CD4-positive, alpha-beta T cell treated with Interleukin-2 at 100 ng/mL for 4 hours (primary cell): Measurements from ENCODE around the gene NFKBIB.
"Not testable (repeated sequence)": the region's sequence is repeated elsewhere in the genome, so short reads cannot be mapped to it uniquely, and the experiment has no call there.

Experiments used
- DNase-seq: peaks from one replicate; pipeline ENCODE4 v3.0.0-alpha.2; 2020; ENCODE audit warnings: low spot score

NFKBIB gene, protein sequence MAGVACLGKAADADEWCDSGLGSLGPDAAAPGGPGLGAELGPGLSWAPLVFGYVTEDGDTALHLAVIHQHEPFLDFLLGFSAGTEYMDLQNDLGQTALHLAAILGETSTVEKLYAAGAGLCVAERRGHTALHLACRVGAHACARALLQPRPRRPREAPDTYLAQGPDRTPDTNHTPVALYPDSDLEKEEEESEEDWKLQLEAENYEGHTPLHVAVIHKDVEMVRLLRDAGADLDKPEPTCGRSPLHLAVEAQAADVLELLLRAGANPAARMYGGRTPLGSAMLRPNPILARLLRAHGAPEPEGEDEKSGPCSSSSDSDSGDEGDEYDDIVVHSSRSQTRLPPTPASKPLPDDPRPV

DNA sequence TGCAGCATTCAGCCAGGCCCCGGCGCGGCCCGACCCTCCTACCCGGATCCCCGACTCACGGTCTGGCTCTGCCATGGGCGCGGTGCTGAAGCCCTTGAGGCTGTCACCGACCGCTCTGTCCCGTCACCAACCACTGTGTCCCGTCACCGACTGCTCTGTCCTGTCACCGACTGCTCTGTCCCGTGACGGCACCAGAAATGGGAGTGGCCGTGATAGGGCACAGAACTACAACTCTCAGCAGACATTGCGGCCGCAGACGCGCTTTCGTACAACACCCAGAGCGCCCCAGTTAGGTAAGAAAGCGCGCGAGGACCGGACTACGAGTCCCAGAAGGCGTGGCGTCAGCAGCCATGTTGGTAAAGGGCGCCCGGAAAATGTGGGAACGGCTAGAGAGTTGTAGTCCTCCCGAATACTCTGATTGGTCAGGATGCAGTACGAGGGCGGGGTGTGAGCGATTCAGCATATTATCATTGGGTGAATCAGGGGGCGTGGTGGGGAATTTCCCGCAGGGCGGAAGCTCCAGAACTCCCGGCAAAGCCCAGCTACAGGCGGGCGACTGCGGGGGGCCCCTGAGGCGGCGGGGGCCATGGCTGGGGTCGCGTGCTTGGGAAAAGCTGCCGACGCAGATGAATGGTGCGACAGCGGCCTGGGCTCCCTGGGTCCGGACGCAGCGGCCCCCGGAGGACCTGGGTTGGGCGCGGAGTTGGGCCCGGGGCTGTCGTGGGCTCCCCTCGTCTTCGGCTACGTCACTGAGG is at the start of gene NFKBIB, which contains the start of gene SIRT2:
NFKBIB (plus strand) TSS at position 523 of the 755 bp plus-strand sequence; CDS start at position 587, 64 bp downstream.
SIRT2 (minus strand) TSS at position 172 of the 755 bp plus-strand sequence; CDS start at position 75, 97 bp downstream.
- peak; percentile 100 for DNase-seq

DNA sequence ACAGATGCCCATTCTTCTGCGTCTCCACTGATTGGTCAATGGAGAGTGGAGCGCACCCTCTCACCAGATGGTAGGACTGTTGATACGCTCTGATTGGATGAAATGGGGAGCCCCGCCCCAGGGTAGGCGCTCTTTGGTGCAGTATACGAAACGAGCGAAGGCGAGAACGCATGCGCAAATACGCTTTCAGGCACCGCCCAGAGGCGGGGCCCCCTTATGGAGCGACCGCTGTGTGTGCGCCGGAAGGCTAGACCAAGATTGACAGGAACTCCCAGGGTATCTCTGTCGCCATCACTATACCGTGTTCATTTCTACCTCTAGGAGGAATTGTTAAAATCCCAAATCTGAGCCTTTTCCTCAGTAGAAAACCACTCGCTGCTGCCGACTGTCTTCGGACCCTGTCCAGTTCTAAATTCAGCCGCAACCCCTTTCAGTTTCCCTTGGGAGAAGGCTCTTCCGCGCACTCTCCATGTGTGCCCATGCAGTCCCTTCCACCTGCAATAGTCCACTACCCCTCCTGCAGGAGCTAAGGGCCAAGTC is 49.3 kb upstream of the NFKBIB start:
- DNase-seq, result no peak

GRCh38 chr19:38850976-38851621 is 48.7 kb upstream of the NFKBIB start:
- no peak for DNase-seq

GRCh38 chr19:38851622-38852230 is 48.0 kb upstream of the NFKBIB start:
- DNase-seq, result peak; percentile 88

DNA sequence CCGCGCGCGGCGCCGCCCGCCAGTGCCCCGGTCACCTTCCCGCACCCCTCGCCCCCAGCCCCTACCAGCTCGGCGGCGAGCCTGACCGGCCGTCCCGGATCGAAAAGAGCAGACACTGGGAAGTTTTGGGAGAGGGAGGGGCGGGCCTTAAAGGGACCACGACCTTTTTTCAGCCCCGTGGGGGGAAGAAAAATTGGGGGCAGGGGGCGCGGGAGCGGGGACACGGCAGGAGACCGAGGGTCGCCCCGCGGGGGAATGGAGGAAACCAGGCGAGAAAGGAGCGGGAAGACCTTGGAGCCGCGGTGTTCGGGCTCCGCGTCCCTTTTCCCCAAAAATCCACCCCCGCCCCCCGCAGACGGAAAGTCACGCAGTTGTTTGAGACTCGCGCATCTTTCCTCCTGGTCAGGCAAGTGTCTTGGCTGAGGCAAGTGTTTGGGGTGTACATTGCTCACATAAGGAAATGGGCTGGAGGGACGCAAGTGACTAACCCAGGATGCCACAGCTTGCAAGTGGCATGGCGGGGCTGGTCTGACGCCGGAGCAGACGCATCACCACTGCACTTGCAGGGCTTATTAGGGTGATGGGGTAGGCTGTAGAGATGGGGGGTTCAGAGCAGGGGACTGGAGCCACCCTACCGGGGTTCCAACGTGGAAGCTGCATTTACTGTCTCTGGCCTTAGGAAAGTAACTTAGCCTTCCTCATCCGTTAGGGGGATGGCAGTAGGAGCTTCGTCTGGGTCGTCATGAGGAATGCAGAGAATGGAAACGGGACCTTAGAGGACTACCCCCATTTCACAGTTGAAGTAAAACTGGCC is 47.3 kb upstream of the NFKBIB start:
- DNase-seq, result peak; percentile 79

GRCh38 chr19:38853214-38853613 is 46.6 kb upstream of the NFKBIB start:
- no peak for DNase-seq

DNA sequence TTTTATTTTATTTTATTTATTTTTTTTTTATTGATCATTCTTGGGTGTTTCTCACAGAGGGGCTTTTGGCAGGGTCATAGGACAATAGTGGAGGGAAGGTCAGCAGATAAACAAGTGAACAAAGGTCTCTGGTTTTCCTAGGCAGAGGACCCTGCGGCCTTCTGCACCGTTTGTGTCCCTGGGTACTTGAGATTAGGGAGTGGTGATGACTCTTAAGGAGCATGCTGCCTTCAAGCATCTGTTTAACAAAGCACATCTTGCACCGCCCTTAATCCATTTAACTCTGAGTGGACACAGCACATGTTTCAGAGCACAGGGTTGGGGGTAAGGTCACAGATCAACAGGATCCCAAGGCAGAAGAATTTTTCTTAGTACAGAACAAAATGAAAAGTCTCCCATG is 44.8 kb upstream of the NFKBIB start:
- not testable (repeated sequence) for DNase-seq

DNA sequence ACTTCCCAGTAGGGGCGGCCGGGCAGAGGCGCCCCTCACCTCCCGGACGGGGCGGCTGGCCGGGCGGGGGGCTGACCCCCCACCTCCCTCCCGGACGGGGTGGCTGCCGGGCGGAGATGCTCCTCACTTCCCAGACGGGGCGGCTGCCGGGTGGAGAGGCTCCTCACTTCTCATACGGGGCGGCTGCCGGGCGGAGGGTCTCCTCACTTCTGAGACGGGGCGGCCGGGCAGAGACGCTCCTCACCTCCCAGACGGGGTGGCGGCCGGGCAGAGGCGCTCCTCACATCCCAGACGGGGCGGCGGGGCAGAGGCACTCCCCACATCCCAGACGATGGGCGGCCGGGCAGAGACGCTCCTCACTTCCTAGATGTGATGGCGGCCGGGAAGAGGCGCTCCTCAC is 44.0 kb upstream of the NFKBIB start:
- DNase-seq, result not testable (repeated sequence)

DNA sequence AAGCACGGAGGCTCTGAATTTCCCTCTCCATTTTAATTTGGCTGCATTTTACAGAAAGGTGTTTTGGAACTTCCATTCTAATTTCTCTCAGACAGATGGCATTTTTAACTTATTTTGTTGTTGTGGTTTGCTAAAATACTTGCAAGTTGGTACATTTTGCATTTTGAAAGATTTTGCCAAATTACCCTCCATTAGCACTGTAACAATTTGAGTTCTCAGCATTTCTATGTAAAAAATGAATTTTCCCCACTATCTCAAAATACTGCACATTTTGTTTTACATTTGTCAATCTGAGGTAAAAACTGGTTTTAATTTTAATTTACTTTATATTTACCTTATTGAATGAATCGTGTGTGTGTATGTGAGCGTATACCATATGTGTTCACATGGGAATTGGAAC is 43.0 kb upstream of the NFKBIB start:
- DNase-seq, result no peak

DNA sequence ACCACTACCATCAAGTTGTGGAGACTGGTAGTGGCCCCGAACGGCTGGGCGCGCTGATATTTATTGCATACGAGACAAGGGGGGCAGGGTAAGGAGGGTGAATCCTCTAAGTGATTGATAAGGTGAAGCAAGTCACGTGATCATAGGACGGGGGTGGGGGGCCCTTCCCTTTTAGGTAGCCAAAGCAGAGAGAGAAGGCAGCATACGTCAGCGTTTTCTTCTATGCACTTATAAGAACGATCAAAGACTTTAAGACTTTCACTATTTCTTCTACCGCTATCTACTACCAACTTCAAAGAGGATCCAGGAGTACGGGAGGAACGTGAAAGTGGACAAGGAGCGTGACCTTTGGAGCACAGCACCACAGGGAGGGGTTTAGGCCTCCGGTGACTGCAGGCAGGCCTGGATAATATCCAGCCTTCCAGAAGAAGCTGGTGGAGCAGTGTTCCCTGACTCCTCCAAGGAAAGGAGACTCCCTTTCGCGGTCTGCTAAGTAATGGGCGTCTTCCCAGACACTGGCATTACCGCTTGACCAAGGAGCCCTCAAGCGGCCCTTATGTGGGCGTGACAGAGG is 40.1 kb upstream of the NFKBIB start:
- not testable (repeated sequence) for DNase-seq

- no peak for DNase-seq
Observed at GRCh38 chr19:38861368-38861767, 38.4 kb upstream of the NFKBIB start.

- DNase-seq, result no peak
Observed at GRCh38 chr19:38862321-38863059, 37.3 kb upstream of the NFKBIB start.

DNA sequence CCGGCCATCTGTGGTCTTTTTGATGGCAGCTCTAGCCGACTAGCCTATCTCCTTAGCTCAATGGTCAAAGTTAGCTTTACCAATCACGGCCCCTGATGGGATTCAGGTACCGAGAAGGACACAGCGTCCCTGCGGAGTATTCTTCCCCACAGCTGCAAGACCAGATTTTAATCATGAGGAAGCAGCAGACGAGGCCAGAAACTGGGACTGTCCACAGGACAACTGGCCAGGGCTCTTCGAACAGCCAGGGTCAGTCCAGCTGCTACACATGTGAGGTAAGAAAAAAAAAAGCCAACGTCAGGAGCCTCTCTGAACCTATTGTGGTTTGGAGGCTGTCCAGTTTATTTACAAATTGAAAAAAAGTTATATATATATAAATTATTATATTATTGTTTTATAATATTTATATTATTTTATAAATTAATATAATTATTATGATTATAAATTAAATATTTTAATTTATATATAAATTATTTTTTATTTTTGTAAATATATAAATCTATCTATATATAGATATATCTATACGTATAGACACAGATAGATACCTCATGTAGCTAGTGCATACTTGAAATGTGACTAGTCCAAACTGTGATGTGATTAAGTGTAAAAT is 32.5 kb upstream of the NFKBIB start:
- no peak for DNase-seq

- no peak for DNase-seq
Observed at GRCh38 chr19:38868551-38868950, 31.2 kb upstream of the NFKBIB start.

DNA sequence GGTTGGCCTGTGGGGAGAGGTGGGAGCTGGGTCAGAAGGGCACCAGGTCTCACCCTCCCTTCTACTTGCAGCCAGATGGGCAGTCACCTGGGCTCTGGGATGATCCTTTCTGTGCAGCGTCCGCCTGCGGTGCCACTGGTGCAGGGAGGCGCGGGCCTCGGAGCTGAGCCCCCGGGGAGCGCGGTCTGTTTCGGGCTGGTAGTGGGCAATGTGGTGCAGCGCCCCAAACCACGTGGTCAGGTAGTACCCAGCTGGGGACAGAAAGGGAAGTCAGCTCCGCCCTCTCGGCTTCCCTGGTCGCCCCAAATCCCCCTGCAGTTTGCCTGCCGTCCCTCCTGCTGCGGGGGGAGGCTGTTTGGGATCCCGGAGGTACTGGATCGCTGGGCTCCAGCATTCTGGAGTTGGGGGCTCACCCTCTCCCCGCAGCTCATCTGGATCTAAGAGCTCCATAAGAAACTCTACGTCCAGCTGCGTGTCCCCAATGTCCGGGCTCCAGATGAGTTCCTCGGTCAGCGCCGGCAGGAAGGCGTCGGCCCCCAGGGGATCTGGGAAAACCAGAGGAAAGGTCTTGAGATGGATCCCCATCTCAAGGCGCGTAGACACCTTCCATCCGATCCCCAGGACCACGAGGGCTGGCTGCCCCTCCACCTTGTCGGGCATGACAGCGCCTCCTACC is 30.5 kb upstream of the NFKBIB start:
- no peak for DNase-seq

- DNase-seq, result peak; percentile 96
Observed at GRCh38 chr19:38869836-38870607, 29.7 kb upstream of the NFKBIB start.

GRCh38 chr19:38870612-38871011 is 29.2 kb upstream of the NFKBIB start:
- no peak for DNase-seq

GRCh38 chr19:38873400-38873799 is 26.4 kb upstream of the NFKBIB start:
- DNase-seq, result not testable (repeated sequence)
